Mesenchymal stem cell (in vitro differentiated cells and primary cell): ENCODE measurements around the gene RIN2.

Source experiments
- DNase-seq: peaks from one replicate; pipeline ENCODE4 v3.0.0-alpha.2; 2013
- H2AFZ ChIP-seq: one replicate; pipeline ENCODE4 v1.6.1; 2013; ENCODE audit warnings: low read depth, mild to moderate bottlenecking, control low read depth, inconsistent platforms, low read length, moderate library complexity
- H2AK5ac ChIP-seq: 2 replicates; pipeline ENCODE4 v1.6.1; 2013; ENCODE audit warnings: low read length, moderate library complexity, mild to moderate bottlenecking, inconsistent platforms; ENCODE audit not compliant: severe bottlenecking
- H2BK120ac ChIP-seq: one replicate; pipeline ENCODE4 v1.6.1; 2013; ENCODE audit warnings: low read depth, mild to moderate bottlenecking, inconsistent platforms, low read length, moderate library complexity
- H2BK12ac ChIP-seq, 2 experiments: one replicate each; pipeline ENCODE4 v1.6.1; 2013; ENCODE audit warnings: inconsistent platforms in 2 of 2, low read length in 2 of 2, mild to moderate bottlenecking in 2 of 2, moderate library complexity in 2 of 2, control low read depth in 1 of 2
- H2BK15ac ChIP-seq: one replicate; pipeline ENCODE4 v1.6.1; 2013; ENCODE audit warnings: mild to moderate bottlenecking, low read depth, inconsistent platforms; ENCODE audit not compliant: poor library complexity, severe bottlenecking
- H2BK5ac ChIP-seq: 2 replicates; pipeline ENCODE4 v1.6.1; 2013; ENCODE audit warnings: low read depth, mild to moderate bottlenecking, low read length, control low read depth, inconsistent platforms; ENCODE audit not compliant: poor library complexity, severe bottlenecking
- H3K14ac ChIP-seq, 2 experiments: one replicate each; pipeline ENCODE4 v1.6.1; 2013; ENCODE audit warnings: inconsistent platforms in 2 of 2, low read length in 2 of 2, control low read depth in 1 of 2, mild to moderate bottlenecking in 1 of 2, moderate library complexity in 1 of 2
- H3K18ac ChIP-seq, 2 experiments: one replicate each; pipeline ENCODE4 v1.6.1; 2013; ENCODE audit warnings: inconsistent platforms in 2 of 2, low read length in 2 of 2, control low read depth in 1 of 2, low read depth in 1 of 2, mild to moderate bottlenecking in 1 of 2
- H3K23ac ChIP-seq, 2 experiments: one replicate each; pipeline ENCODE4 v1.6.1; 2013; ENCODE audit warnings: inconsistent platforms in 2 of 2, low read length in 2 of 2, mild to moderate bottlenecking in 2 of 2, moderate library complexity in 2 of 2, control low read depth in 1 of 2
- H3K27ac ChIP-seq: 2 replicates; pipeline ENCODE4 v1.5.1; 2013; ENCODE audit warnings: mild to moderate bottlenecking, moderate library complexity, low read length, control low read depth, inconsistent platforms; ENCODE audit not compliant: poor library complexity, severe bottlenecking
- H3K27me3 ChIP-seq, 2 experiments: 2 replicates each; pipeline versions ENCODE4 v1.6.1 to v1.7.0; 2013; ENCODE audit warnings: low read length in 2 of 2, mild to moderate bottlenecking in 2 of 2, moderate library complexity in 2 of 2, control low read depth in 1 of 2, inconsistent platforms in 1 of 2; ENCODE audit not compliant: control insufficient read depth in 1 of 2, insufficient read depth in 1 of 2
- H3K36me3 ChIP-seq, 2 experiments: 2 replicates each; pipeline versions ENCODE4 v1.6.1 to v1.7.0; 2013; ENCODE audit warnings: low read length in 2 of 2, control low read depth in 1 of 2, inconsistent platforms in 1 of 2, low read depth in 1 of 2, mild to moderate bottlenecking in 1 of 2; ENCODE audit not compliant: insufficient read depth in 2 of 2, control insufficient read depth in 1 of 2
- H3K4ac ChIP-seq, 2 experiments: one replicate each; pipeline ENCODE4 v1.6.1; 2013; ENCODE audit warnings: inconsistent platforms in 2 of 2, low read length in 2 of 2, mild to moderate bottlenecking in 2 of 2, moderate library complexity in 2 of 2, control low read depth in 1 of 2, low read depth in 1 of 2
- H3K4me1 ChIP-seq: 2 replicates; pipeline ENCODE4 v1.6.1; 2013; ENCODE audit warnings: low read depth, low read length, control low read depth; ENCODE audit not compliant: control insufficient read depth, insufficient read depth
- H3K4me2 ChIP-seq: 2 replicates; pipeline ENCODE4 v1.6.1; 2013; ENCODE audit warnings: low read length, mild to moderate bottlenecking, inconsistent platforms; ENCODE audit not compliant: poor library complexity, severe bottlenecking
- H3K4me3 ChIP-seq, 2 experiments: 2 replicates each; pipeline versions ENCODE4 v1.5.1 to v1.7.0; 2013; ENCODE audit warnings: low read length in 2 of 2, mild to moderate bottlenecking in 2 of 2, control low read depth in 1 of 2, low read depth in 1 of 2; ENCODE audit not compliant: insufficient read depth in 1 of 2
- H3K79me1 ChIP-seq: replicated peaks from 2 replicates; pipeline ENCODE4 v1.6.1; 2013; ENCODE audit warnings: mild to moderate bottlenecking, control low read depth, low read length, inconsistent platforms; ENCODE audit not compliant: poor library complexity, severe bottlenecking
- H3K9ac ChIP-seq: 2 replicates; pipeline ENCODE4 v1.7.0; 2013; ENCODE audit warnings: mild to moderate bottlenecking, low read length, moderate library complexity
- H3K9me3 ChIP-seq: 2 replicates; pipeline ENCODE4 v1.7.0; 2013; ENCODE audit warnings: mild to moderate bottlenecking, low read length; ENCODE audit not compliant: control insufficient read depth
- H4K8ac ChIP-seq: one replicate; pipeline ENCODE4 v1.6.1; 2013; ENCODE audit warnings: inconsistent platforms, mild to moderate bottlenecking, low read length, moderate library complexity
- H4K91ac ChIP-seq: one replicate; pipeline ENCODE4 v1.6.1; 2013; ENCODE audit warnings: mild to moderate bottlenecking, low read length, inconsistent platforms
- WGBS: methylation state at CpG from one replicate; pipeline ENCODE4 v1.1.7; 2013; ENCODE audit warnings: mixed read lengths; 5-methylcytosine and 5-hydroxymethylcytosine counted together

RIN2 gene

DNA sequence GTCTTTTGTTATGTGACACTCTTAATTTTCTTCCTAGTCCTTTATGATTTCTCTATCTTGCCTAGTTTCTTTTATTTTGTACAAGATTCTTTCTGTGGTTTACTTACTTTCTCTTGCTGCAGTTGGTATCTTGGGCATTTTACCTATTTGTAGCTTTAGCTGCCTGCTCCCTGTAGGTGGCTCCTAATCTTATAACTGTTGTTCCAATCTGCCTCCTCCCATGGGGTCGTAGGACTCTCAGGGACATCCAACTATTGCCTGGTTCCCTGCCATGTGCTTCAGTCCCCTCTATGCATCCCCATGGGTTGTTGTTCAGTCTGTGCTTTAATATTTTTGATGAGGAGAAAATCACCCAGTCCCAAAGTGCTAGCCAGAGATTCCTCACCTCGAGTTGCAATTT lies 31.4 kb downstream of the RIN2 start:
- Histone ChIP-seq H3K9ac (no peak overlapping the region), H3K4me2 (no peak overlapping the region), H2BK12ac (peak overlapping the region in 1 of 2 experiments; percentile 55), H3K79me1 (peaks cover 20% of the 10 kb centered on the region), H2BK15ac (peak overlapping the region; percentile 87), H3K27ac (no peak overlapping the region), H2BK5ac (no peak overlapping the region), H2AFZ (no peak overlapping the region), H3K9me3 (peaks cover 6% of the 10 kb centered on the region), H3K36me3 (peaks cover 3 to 12% of the 10 kb centered on the region in 2 experiments), H4K8ac (no peak overlapping the region), H3K4me3 (no peak overlapping the region), H3K18ac (peak overlapping the region in 1 of 2 experiments; percentile 37), H2AK5ac (peak overlapping the region; percentile 97), H3K4me1 (peaks cover 6% of the 10 kb centered on the region), H3K14ac (no peak overlapping the region), H3K23ac (no peak overlapping the region), H2BK120ac (no peak overlapping the region), H4K91ac (no peak overlapping the region), H3K4ac (peak overlapping the region in 1 of 2 experiments; percentile 68), H3K27me3 (no peaks in the 10 kb centered on the region)
- DNase-seq = no peak
- 82% methylated on average over 1 of the region's 2 CpGs for WGBS

- H3K27me3 ChIP-seq = no peaks in the 10 kb centered on the region
- DNase-seq = no peak
- no peak overlapping the region for H2BK12ac ChIP-seq
- H4K8ac ChIP-seq = no peak overlapping the region
- no peak overlapping the region for H3K4me2 ChIP-seq
- H3K23ac ChIP-seq = no peak overlapping the region
- WGBS = 94% methylated on average over 2 of the region's 2 CpGs
- no peak overlapping the region for H4K91ac ChIP-seq
- no peak overlapping the region for H3K14ac ChIP-seq
- peak overlapping the region in 1 of 2 experiments; percentile 44 for H3K18ac ChIP-seq
- no peak overlapping the region for H2AFZ ChIP-seq
- no peak overlapping the region for H3K4ac ChIP-seq
- no peak overlapping the region for H2BK15ac ChIP-seq
- H2BK120ac ChIP-seq = no peak overlapping the region
- peaks cover 3 to 14% of the 10 kb centered on the region in 2 experiments for H3K36me3 ChIP-seq
- H3K4me1 ChIP-seq = peaks cover 1% of the 10 kb centered on the region
- no peak overlapping the region for H3K4me3 ChIP-seq
- no peak overlapping the region for H3K9ac ChIP-seq
- no peak overlapping the region for H3K27ac ChIP-seq
- H3K79me1 ChIP-seq = peaks cover 24% of the 10 kb centered on the region
- peaks cover 6% of the 10 kb centered on the region for H3K9me3 ChIP-seq
- H2AK5ac ChIP-seq = peak overlapping the region; percentile 87
- no peak overlapping the region for H2BK5ac ChIP-seq
These were observed 33.8 kb downstream of the RIN2 start for GRCh38 chr20:19791887-19792286.

GRCh38 chr20:19793716-19794115 lies 35.7 kb downstream of the RIN2 start:
- 100% methylated on average over 2 of the region's 2 CpGs for WGBS

GRCh38 chr20:19794941-19795340 lies 36.9 kb downstream of the RIN2 start:
- no peaks in the 10 kb centered on the region for H3K27me3 ChIP-seq
- H3K79me1 ChIP-seq = peaks cover 27% of the 10 kb centered on the region
- no peak overlapping the region for H2AK5ac ChIP-seq
- no peak overlapping the region for H2BK120ac ChIP-seq
- peaks cover 1% of the 10 kb centered on the region for H3K4me1 ChIP-seq
- peaks cover 8 to 20% of the 10 kb centered on the region in 2 experiments for H3K36me3 ChIP-seq
- no peaks in the 10 kb centered on the region for H3K9me3 ChIP-seq
- 63% methylated on average over 5 of the region's 5 CpGs for WGBS
- H3K14ac ChIP-seq = no peak overlapping the region
- DNase-seq = peak; percentile 68
- H3K27ac ChIP-seq = no peak overlapping the region
- H3K18ac ChIP-seq = no peak overlapping the region
- H3K23ac ChIP-seq = no peak overlapping the region
- no peak overlapping the region for H2BK5ac ChIP-seq
- no peak overlapping the region for H3K4me2 ChIP-seq
- no peak overlapping the region for H2BK12ac ChIP-seq
- H4K8ac ChIP-seq = no peak overlapping the region
- H2AFZ ChIP-seq = no peak overlapping the region
- no peak overlapping the region for H3K9ac ChIP-seq
- H3K4me3 ChIP-seq = no peak overlapping the region
- no peak overlapping the region for H3K4ac ChIP-seq
- no peak overlapping the region for H4K91ac ChIP-seq
- H2BK15ac ChIP-seq = no peak overlapping the region

More at GRCh38 chr20:19793716-19794115, 35.7 kb downstream of the RIN2 start:
- Histone ChIP-seq H2BK15ac (no peak overlapping the region), H2AFZ (no peak overlapping the region), H2BK12ac (peak overlapping the region; percentile 6 to 56), H3K4me3 (no peak overlapping the region), H3K14ac (no peak overlapping the region), H3K23ac (no peak overlapping the region), H3K27me3 (no peaks in the 10 kb centered on the region), H3K9me3 (peaks cover 4% of the 10 kb centered on the region), H3K4me2 (no peak overlapping the region), H3K79me1 (peaks cover 27% of the 10 kb centered on the region), H4K8ac (no peak overlapping the region), H3K9ac (no peak overlapping the region), H2BK5ac (no peak overlapping the region), H2AK5ac (no peak overlapping the region), H3K18ac (peak overlapping the region in 1 of 2 experiments; percentile 28), H3K4ac (no peak overlapping the region), H3K4me1 (peaks cover 1% of the 10 kb centered on the region), H2BK120ac (no peak overlapping the region), H4K91ac (no peak overlapping the region), H3K36me3 (peaks cover 3 to 14% of the 10 kb centered on the region in 2 experiments), H3K27ac (no peak overlapping the region)
- DNase-seq = no peak
